ENCODE data around the gene DGKD.

Gene DGKD

GRCh38 chr2:233433029-233433428, 78.7 kb downstream of the DGKD start:
- DNase-seq: no peak

GRCh38 chr2:233433794-233434193, 79.5 kb downstream of the DGKD start:
- no peak for DNase-seq

GRCh38 chr2:233434666-233435330, 80.5 kb downstream of the DGKD start:
- DNase-seq: no peak

- no peak for DNase-seq
Observed at GRCh38 chr2:233435436-233436190, 81.3 kb downstream of the DGKD start.

- DNase-seq: no peak
Observed at GRCh38 chr2:233436191-233436581, 81.9 kb downstream of the DGKD start.

GRCh38 chr2:233436691-233437438, 82.6 kb downstream of the DGKD start:
- no peak for DNase-seq

- no peak for DNase-seq
Observed at GRCh38 chr2:233437439-233437955, 83.2 kb downstream of the DGKD start.

- no peak for DNase-seq
Observed at GRCh38 chr2:233438573-233439147, 84.4 kb downstream of the DGKD start.

- no peak for DNase-seq
Observed at GRCh38 chr2:233439191-233439590, 84.9 kb downstream of the DGKD start.

GRCh38 chr2:233440314-233440713, 86.0 kb downstream of the DGKD start:
- no peak for DNase-seq

GRCh38 chr2:233440714-233441113, 86.4 kb downstream of the DGKD start:
- DNase-seq: no peak

- no peak for DNase-seq
Observed at GRCh38 chr2:233441161-233442027, 87.1 kb downstream of the DGKD start.

GRCh38 chr2:233442028-233442310, 87.7 kb downstream of the DGKD start:
- DNase-seq: no peak

GRCh38 chr2:233443511-233444183, 89.4 kb downstream of the DGKD start:
- peak; percentile 82 for DNase-seq

GRCh38 chr2:233444501-233444900, 90.2 kb downstream of the DGKD start:
- no peak for DNase-seq

- no peak for DNase-seq
Observed at GRCh38 chr2:233445152-233445830, 91.0 kb downstream of the DGKD start.

- no peak for DNase-seq
Observed at GRCh38 chr2:233446121-233446520, 91.8 kb downstream of the DGKD start.

GRCh38 chr2:233446606-233447305, 92.5 kb downstream of the DGKD start:
- no peak for DNase-seq

- no peak for DNase-seq
Observed at GRCh38 chr2:233447506-233448219, 93.4 kb downstream of the DGKD start.

- peak; percentile 64 for DNase-seq
Observed at GRCh38 chr2:233448220-233448559, 93.9 kb downstream of the DGKD start.

Measured in OCI-M1 (cell line).